ENCODE data around the gene DDX49.
A peak's percentile ranks its signal among the peaks of the same experiment; 100 is the strongest.

The DDX49 gene

DNA sequence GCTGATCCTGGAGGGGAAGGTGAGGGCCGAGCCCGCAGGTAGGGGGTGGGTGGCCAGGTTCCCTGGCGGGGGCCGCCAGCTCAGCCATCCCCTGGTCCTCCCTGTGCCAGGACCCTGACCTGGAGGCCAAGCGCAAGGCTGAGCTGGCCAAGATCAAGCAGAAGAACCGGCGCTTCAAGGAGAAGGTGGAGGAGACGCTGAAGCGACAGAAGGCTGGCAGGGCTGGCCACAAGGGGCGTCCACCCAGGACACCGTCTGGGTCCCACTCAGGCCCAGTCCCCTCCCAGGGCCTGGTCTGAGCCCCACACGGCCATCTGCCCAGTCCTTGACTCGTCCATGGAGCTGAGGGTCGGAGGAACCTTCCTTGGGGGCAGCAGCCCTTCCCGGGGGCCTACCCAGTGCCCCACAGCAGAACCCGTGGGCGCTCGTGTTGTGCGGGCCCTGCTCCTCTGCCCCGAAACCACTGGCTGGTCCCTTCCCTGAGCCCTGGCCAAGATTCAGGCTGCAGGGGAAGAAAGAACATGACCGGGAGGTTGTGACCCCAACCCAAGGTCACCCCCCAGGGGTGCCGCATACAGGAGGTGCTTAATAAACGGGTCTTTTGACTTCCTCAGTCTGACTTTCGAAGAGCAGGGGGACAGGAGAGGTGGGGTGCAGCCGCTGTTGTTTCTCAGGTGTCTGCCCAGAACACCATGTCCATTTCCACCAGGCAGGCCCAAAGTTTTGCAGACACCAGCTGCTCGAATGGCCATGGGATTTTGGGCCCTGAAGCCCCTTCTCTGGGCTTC is 8.7 kb downstream of the DDX49 start:
- DNase-seq (ENCODE audit: low read depth), result no peak
- H3K4me3 ChIP-seq (replicated peaks; ENCODE audit: low read depth, low read length), result no peak overlapping the region
- TF ChIP-seq, protein P1, sequence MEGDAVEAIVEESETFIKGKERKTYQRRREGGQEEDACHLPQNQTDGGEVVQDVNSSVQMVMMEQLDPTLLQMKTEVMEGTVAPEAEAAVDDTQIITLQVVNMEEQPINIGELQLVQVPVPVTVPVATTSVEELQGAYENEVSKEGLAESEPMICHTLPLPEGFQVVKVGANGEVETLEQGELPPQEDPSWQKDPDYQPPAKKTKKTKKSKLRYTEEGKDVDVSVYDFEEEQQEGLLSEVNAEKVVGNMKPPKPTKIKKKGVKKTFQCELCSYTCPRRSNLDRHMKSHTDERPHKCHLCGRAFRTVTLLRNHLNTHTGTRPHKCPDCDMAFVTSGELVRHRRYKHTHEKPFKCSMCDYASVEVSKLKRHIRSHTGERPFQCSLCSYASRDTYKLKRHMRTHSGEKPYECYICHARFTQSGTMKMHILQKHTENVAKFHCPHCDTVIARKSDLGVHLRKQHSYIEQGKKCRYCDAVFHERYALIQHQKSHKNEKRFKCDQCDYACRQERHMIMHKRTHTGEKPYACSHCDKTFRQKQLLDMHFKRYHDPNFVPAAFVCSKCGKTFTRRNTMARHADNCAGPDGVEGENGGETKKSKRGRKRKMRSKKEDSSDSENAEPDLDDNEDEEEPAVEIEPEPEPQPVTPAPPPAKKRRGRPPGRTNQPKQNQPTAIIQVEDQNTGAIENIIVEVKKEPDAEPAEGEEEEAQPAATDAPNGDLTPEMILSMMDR (IDR thresholded peaks at IDR 0.05; ENCODE audit: low read length, missing control alignments), result no peak

DNA sequence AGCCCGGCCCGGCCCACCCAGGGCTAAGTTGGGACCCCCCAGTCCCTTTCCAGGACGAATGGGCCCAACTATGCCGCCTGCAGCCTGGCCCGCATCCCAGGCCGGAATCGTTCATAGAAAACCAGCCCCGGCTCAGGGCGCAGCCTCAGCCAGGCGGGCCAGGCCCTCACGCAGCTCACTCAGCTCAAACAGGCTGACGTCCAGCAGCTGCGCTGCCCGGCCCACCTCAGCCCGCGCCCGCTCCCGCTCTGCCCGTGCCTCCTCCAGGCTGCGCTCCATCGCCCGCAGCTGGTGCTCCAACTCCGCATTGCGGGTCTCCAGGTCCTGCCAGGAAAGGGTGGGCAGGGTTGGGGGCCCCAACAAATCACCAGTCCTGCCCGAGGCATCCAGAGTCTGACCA is 9.8 kb downstream of the DDX49 start:
- no peak for DNase-seq (ENCODE audit: low read depth)
- TF ChIP-seq, protein P1 (IDR thresholded peaks at IDR 0.05; ENCODE audit: low read length, missing control alignments), result no peak
- no peak overlapping the region for H3K4me3 ChIP-seq (replicated peaks; ENCODE audit: low read depth, low read length)

- DNase-seq (ENCODE audit: low read depth), result no peak
- TF ChIP-seq, protein P1 (IDR thresholded peaks at IDR 0.05; ENCODE audit: low read length, missing control alignments), result no peak
- H3K4me3 ChIP-seq (replicated peaks; ENCODE audit: low read depth, low read length), result no peak overlapping the region
Measured at GRCh38 chr19:18931316-18932162, 12.0 kb downstream of the DDX49 start.

GRCh38 chr19:18932216-18932841 is 12.8 kb downstream of the DDX49 start:
- TF ChIP-seq, protein P1 (IDR thresholded peaks at IDR 0.05; ENCODE audit: low read length, missing control alignments), result no peak
- H3K4me3 ChIP-seq (replicated peaks; ENCODE audit: low read depth, low read length), result no peak overlapping the region
- peak; percentile 36 for DNase-seq (ENCODE audit: low read depth)

DNA sequence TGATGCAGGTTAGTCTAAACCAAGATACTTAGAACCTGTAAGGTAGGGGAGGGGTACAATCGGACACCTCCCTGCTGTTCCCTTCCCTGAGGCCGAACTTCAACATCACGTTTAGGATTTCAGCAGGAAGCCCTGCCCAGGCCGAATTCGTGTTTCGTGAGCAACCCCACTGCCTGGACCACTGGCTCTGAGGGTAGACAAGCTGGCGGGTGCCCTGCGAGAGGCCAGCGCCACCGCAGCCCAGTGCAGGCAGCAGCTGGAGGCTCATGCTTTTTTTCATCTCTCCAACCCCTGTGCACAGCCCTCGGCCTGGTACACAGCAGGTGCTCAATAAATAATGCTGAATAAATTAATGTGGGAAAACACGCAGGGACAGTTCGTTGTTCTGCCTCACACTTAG is 13.8 kb downstream of the DDX49 start:
- no peak overlapping the region for H3K4me3 ChIP-seq (replicated peaks; ENCODE audit: low read depth, low read length)
- TF ChIP-seq, protein P1 (IDR thresholded peaks at IDR 0.05; ENCODE audit: low read length, missing control alignments), result no peak
- no peak for DNase-seq (ENCODE audit: low read depth)

GRCh38 chr19:18939163-18939562 is 19.6 kb downstream of the DDX49 start:
- TF ChIP-seq, protein P1 (IDR thresholded peaks at IDR 0.05; ENCODE audit: low read length, missing control alignments), result no peak
- DNase-seq (ENCODE audit: low read depth), result no peak
- peak overlapping the region; percentile 93 for H3K4me3 ChIP-seq (replicated peaks; ENCODE audit: low read depth, low read length)

Data from fibroblast of pulmonary artery (primary cell).